Stimulated activated CD4-positive, alpha-beta T cell treated with anti-CD3 and anti-CD28 coated beads, Interleukin-15, amount 100 ng/mL, for 24 hours (primary cell): ENCODE data around the gene SUB1.

Source experiments
- DNase-seq: peaks from one replicate; pipeline ENCODE4 v3.0.0-alpha.2; 2020

The SUB1 gene

DNA sequence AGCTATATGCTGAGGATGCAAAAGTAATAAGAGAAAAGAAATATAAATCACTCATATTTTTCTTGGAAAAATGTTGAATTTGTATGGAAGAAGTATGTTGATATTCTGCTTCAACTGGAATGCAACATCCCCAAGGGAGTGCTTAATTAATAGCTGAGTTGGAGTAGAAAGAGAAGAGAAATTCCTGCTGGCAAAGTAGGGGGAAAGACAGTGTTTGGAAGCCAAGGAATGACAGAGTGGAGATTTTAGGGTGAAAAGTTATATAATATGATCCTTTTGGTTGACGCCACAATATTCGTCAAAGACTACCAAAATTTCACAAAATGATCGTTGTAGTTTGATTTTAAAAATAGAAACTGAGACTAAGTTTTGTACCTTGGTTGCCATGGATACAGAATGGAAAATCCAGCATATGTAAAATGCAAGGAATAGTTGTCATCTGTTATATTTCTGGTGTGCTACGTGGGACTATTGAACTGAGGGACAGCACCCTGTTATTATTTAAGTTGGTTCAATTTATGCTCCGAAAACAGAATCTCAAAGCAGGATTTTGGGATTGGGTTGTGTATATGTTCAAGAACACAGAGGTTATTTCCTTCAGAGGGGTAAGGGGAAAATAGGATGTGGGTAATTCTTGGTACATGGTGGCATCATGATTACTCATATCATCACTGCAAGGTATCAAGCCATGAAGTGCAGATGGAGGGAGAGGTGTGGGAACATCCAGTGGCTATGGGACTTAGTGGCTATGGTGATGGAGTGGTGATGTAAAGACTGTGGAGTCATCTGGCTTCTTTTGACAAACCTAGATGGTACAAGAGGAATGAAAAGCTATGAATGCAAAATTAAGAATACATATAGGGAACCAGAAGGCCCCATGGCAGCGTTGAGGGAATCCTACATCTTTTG, 61.0 kb downstream of the SUB1 start:
- DNase-seq, result no peak

DNA sequence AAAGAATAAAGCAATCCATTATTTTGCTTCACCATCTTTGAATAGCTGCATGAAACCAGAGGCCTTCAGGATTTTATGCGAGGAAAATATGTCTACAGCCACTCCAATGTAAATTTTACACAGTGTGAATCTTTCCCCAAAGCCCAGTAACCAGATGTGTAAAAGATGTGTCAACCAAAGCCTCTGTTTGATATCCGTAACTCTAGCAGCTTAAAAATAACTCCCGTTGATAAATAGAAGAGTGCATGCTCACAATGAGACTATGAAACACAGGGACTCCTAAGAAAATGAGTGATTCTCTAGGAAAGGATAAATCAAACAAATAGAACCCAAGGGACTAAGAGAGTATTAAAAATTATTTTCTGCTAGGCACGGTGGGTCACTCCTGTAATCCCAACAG, 65.7 kb downstream of the SUB1 start:
- DNase-seq, result no peak

DNA sequence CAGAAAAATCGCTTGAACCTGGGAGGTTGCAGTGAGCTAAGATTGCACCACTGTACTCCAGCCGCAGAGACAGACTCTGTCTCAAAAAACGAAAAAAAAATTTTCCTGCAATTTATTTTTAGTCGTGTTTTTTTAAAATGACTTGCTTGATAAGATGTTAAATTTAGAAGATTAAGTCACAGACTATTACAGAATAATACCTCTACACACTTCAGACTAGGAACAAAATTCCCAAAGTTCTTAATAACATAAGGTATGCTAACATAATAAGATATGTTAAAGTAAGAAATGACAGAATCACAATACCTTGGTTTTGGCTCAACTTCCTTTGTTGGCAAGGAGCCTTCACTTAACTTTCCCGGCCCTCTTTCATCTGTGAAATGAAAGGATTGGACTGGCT, 66.3 kb downstream of the SUB1 start:
- DNase-seq, result no peak
